NCI-H526 (cell line): ENCODE data around the gene POMGNT1.

Source experiments
- DNase-seq, 2 experiments: peaks; one replicate each; lab custom pipeline; 2025; lab: John Stamatoyannopoulos, UW

The POMGNT1 gene

GRCh38 chr1:46210561-46210960 lies 12.3 kb upstream of the POMGNT1 start:
- no peak for DNase-seq

GRCh38 chr1:46206399-46206798 lies 8.2 kb upstream of the POMGNT1 start:
- DNase-seq: no peak

GRCh38 chr1:46205791-46206190 lies 7.6 kb upstream of the POMGNT1 start:
- no peak for DNase-seq

- DNase-seq: no peak
These were observed 6.9 kb upstream of the POMGNT1 start for GRCh38 chr1:46205141-46205540.

- no peak for DNase-seq
These were observed 6.1 kb upstream of the POMGNT1 start for GRCh38 chr1:46204406-46204742.

- no peak for DNase-seq
These were observed 5.6 kb upstream of the POMGNT1 start for GRCh38 chr1:46203738-46204405.

GRCh38 chr1:46199233-46199749 lies 1.1 kb upstream of the POMGNT1 start:
- DNase-seq: no peak

- DNase-seq: no peak
These were observed 672 bp downstream of the POMGNT1 start for GRCh38 chr1:46197560-46197963.

- DNase-seq: no peak
These were observed 1.6 kb downstream of the POMGNT1 start for GRCh38 chr1:46196609-46197008.

GRCh38 chr1:46194641-46195193 lies 3.5 kb downstream of the POMGNT1 start:
- DNase-seq: no peak

GRCh38 chr1:46193984-46194570 lies 4.2 kb downstream of the POMGNT1 start:
- DNase-seq: no peak

- no peak for DNase-seq
These were observed 4.9 kb downstream of the POMGNT1 start for GRCh38 chr1:46193285-46193684.

GRCh38 chr1:46192171-46192570 lies 6.1 kb downstream of the POMGNT1 start:
- DNase-seq: no peak

- no peak for DNase-seq
These were observed 7.1 kb downstream of the POMGNT1 start for GRCh38 chr1:46191033-46191701.

GRCh38 chr1:46190539-46190938 lies 7.7 kb downstream of the POMGNT1 start:
- no peak for DNase-seq

GRCh38 chr1:46188295-46189030 lies 9.8 kb downstream of the POMGNT1 start:
- DNase-seq: no peak

GRCh38 chr1:46187106-46187869 lies 10.9 kb downstream of the POMGNT1 start:
- DNase-seq: peak in 1 of 2 experiments; percentile 45

- no peak for DNase-seq
These were observed 12.2 kb downstream of the POMGNT1 start for GRCh38 chr1:46186076-46186475.

- DNase-seq: no peak
These were observed 13.1 kb downstream of the POMGNT1 start for GRCh38 chr1:46184920-46185658.

- no peak for DNase-seq
These were observed 14.2 kb downstream of the POMGNT1 start for GRCh38 chr1:46183926-46184557.
